ENCODE data around the gene BABAM2.

The BABAM2 gene

DNA sequence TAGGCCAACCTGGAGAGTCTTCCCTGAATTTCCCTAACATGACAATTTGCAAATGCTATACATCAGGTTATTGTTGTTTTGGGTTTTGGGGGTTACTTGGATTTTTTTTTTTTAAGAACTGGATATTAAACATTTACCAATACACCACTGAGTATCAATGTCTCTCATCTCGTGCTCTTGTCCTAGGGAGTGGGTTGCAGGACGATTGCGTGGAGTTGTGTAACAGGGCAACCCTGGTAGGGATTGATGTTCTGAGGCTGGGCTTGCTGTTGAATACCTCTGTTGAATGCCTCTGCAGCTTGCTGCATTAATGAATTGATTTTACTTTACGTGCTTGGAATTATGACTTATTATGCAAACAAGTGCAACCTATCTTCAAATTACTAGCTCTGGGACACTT, 483.3 kb downstream of the BABAM2 start (continued):
- no peak for TF ChIP-seq ZNF302 (tag by site-specific recombination; IDR thresholded peaks at IDR 0.05; ENCODE audit: low read depth)
- TF ChIP-seq ZSCAN16 (tag by site-specific recombination; IDR thresholded peaks at IDR 0.05) = no peak
- TF ChIP-seq ZNF837 (tag by site-specific recombination; IDR thresholded peaks at IDR 0.05) = no peak
- no peak for TF ChIP-seq REPIN1 (tag by site-specific recombination; IDR thresholded peaks at IDR 0.05; ENCODE audit: low read depth)
- TF ChIP-seq ZNF223 (tag by site-specific recombination; IDR thresholded peaks at IDR 0.05) = no peak
- no peak for TF ChIP-seq ZNF391 (tag by site-specific recombination; IDR thresholded peaks at IDR 0.05; ENCODE audit: borderline replicate concordance, low read depth)
- no peak for TF ChIP-seq ZBTB48 (tag by site-specific recombination; IDR thresholded peaks at IDR 0.05)

- TF ChIP-seq ZNF175 (tag by site-specific recombination; IDR thresholded peaks at IDR 0.05) (no peak), ZNF248 (tag by site-specific recombination; IDR thresholded peaks at IDR 0.05) (no peak), ZNF658 (tag by site-specific recombination; IDR thresholded peaks at IDR 0.05) (no peak), ZBTB7A (tag by site-specific recombination; IDR thresholded peaks at IDR 0.05; ENCODE audit: low read depth) (no peak), ZIC2 (tag by site-specific recombination; IDR thresholded peaks at IDR 0.05) (no peak)
- H3K4me3 ChIP-seq (ENCODE audit: low read depth, low read length) = no peak overlapping the region
- ChIA-PET POLR2A (no interaction called here), CTCF (no interaction called here)
- no peaks in the 10 kb centered on the region for H3K4me1 ChIP-seq (ENCODE audit: control insufficient read depth, insufficient read depth, low read length)
- H3K36me3 ChIP-seq (ENCODE audit: control insufficient read depth in 2 of 2, insufficient read depth in 1 of 2, low read length in 2 of 2) = no peaks in the 10 kb centered on the region
- H3K9me3 ChIP-seq (ENCODE audit: control insufficient read depth, insufficient read depth, low read depth, low read length) = no peaks in the 10 kb centered on the region
- no peak overlapping the region for H3K27ac ChIP-seq (ENCODE audit: extremely low read depth, low read depth, low read length)
These were observed 483.8 kb downstream of the BABAM2 start for GRCh38 chr2:28374331-28374730.

DNA sequence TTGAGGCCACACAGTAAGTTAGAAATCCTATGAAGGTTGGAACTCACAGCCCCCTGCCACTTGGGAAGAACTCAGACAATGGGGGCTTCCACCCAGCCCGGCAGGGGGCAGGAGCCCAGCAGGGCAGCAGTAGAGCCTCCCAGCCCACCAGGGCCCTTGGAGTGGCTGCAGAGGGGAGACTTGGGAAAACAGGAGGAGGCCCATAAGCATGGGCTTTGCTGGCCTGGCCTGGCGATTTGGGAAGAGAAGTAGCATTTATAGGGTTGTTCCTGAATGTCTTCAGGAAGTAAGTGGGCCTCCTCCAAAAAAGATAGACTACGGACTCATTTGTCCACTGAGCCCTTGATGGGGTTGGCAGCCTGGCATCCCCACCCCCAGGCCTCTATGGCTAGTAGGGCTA, 484.7 kb downstream of the BABAM2 start:
- H3K4me1 ChIP-seq (ENCODE audit: control insufficient read depth, insufficient read depth, low read length) = no peaks in the 10 kb centered on the region
- no peak overlapping the region for H3K4me3 ChIP-seq (ENCODE audit: low read depth, low read length)
- POLR2A ChIA-PET = no interaction called here
- CTCF ChIA-PET = no interaction called here
- H3K9me3 ChIP-seq (ENCODE audit: control insufficient read depth, insufficient read depth, low read depth, low read length) = no peaks in the 10 kb centered on the region
- TF ChIP-seq, protein P1, sequence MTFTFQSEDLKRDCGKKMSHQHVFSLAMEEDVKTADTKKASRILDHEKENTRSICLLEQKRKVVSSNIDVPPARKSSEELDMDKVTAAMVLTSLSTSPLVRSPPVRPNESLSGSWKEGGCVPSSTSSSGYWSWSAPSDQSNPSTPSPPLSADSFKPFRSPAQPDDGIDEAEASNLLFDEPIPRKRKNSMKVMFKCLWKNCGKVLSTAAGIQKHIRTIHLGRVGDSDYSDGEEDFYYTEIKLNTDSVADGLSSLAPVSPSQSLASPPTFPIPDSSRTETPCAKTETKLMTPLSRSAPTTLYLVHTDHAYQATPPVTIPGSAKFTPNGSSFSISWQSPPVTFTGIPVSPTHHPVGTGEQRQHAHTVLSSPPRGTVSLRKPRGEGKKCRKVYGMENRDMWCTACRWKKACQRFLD (tag by site-specific recombination; IDR thresholded peaks at IDR 0.05) = no peak
- TF ChIP-seq, protein P2, sequence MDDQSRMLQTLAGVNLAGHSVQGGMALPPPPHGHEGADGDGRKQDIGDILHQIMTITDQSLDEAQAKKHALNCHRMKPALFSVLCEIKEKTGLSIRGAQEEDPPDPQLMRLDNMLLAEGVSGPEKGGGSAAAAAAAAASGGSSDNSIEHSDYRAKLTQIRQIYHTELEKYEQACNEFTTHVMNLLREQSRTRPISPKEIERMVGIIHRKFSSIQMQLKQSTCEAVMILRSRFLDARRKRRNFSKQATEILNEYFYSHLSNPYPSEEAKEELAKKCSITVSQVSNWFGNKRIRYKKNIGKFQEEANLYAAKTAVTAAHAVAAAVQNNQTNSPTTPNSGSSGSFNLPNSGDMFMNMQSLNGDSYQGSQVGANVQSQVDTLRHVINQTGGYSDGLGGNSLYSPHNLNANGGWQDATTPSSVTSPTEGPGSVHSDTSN (CRISPR knock-in tag; IDR thresholded peaks at IDR 0.05) = no peak
- no peak for TF ChIP-seq ZNF596 (tag by site-specific recombination; IDR thresholded peaks at IDR 0.05)
- no peak for TF ChIP-seq ZNF133 (tag by site-specific recombination; IDR thresholded peaks at IDR 0.05)
- no peak for TF ChIP-seq ZNF174 (tag by site-specific recombination; IDR thresholded peaks at IDR 0.05)
- TF ChIP-seq SCRT1 (tag by site-specific recombination; IDR thresholded peaks at IDR 0.05; ENCODE audit: borderline replicate concordance) = no peak
- TF ChIP-seq ZNF223 (tag by site-specific recombination; IDR thresholded peaks at IDR 0.05) = no peak
- no peak for TF ChIP-seq ZNF114 (tag by site-specific recombination; IDR thresholded peaks at IDR 0.05)
- no peak for TF ChIP-seq GLIS1 (tag by site-specific recombination; IDR thresholded peaks at IDR 0.05)
- no peak for TF ChIP-seq ZNF23 (tag by site-specific recombination; IDR thresholded peaks at IDR 0.05; ENCODE audit: borderline replicate concordance)
- TF ChIP-seq MEIS1 (CRISPR knock-in tag; IDR thresholded peaks at IDR 0.05; ENCODE audit: borderline replicate concordance) = no peak
- TF ChIP-seq ZNF239 (tag by site-specific recombination; IDR thresholded peaks at IDR 0.05) = no peak
- TF ChIP-seq, protein P3, sequence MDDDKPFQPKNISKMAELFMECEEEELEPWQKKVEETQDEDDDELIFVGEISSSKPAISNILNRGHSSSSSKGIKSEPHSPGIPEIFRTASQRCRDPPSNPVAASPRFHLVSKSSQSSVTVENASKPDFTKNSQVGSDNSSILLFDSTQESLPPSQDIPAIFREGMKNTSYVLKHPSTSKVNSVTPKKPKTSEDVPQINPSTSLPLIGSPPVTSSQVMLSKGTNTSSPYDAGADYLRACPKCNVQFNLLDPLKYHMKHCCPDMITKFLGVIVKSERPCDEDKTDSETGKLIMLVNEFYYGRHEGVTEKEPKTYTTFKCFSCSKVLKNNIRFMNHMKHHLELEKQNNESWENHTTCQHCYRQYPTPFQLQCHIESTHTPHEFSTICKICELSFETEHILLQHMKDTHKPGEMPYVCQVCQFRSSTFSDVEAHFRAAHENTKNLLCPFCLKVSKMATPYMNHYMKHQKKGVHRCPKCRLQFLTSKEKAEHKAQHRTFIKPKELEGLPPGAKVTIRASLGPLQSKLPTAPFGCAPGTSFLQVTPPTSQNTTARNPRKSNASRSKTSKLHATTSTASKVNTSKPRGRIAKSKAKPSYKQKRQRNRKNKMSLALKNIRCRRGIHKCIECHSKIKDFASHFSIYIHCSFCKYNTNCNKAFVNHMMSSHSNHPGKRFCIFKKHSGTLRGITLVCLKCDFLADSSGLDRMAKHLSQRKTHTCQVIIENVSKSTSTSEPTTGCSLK (tag by site-specific recombination; IDR thresholded peaks at IDR 0.05) = no peak
- TF ChIP-seq ZNF350 (tag by site-specific recombination; IDR thresholded peaks at IDR 0.05) = no peak
- no peak for TF ChIP-seq ZNF121 (tag by site-specific recombination; IDR thresholded peaks at IDR 0.05)
- TF ChIP-seq ZBTB7A (tag by site-specific recombination; IDR thresholded peaks at IDR 0.05; ENCODE audit: low read depth) = no peak
- no peak for TF ChIP-seq SALL2 (tag by site-specific recombination; IDR thresholded peaks at IDR 0.05; ENCODE audit: borderline replicate concordance)
- no peak overlapping the region for H3K27ac ChIP-seq (ENCODE audit: extremely low read depth, low read depth, low read length)
- no peaks in the 10 kb centered on the region for H3K36me3 ChIP-seq (ENCODE audit: control insufficient read depth in 2 of 2, insufficient read depth in 1 of 2, low read length in 2 of 2)
